ENCODE measurements around the gene CDC42EP4.

DNA sequence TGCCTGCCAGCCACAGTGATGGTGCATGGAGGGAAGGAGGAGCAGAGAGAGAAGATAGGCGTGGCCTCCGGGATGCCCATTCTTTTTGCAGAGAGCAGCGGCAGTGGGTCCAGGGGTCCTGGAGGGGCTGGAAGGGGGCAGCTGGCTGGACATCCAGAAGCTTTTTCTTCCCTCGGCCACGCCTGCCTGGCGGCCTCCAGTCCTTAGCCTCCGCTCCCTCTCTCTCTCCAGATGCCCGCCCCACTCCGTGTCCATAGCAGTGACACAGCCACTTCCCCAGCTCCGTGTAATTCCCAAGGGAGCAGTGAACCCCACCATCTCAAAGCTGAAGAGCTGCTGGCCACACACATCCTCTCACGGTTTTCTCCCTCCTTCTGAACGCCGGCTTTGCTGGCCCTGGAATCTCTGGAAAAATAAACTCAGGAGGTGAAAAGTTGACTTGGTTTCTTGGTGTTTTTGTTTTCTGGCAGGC, 26.3 kb upstream of the CDC42EP4 start:
- no peak for TF ChIP-seq CTCF (conservative IDR thresholded peaks at IDR 0.05)
- no peak for TF ChIP-seq ZFX (IDR thresholded peaks at IDR 0.05)
